GM18505 (cell line): ENCODE measurements around the gene RGS6.

Source experiments
- ATAC-seq: cut with Tn5 transposase; IDR thresholded peaks from one replicate; pipeline ENCODE4 v1.9.1; 2021; ENCODE audit not compliant: unreplicated experiment
- POLR2A ChIP-seq: IDR thresholded peaks from 4 replicates; pipeline ENCODE4 v1.6.1; 2011; ENCODE audit warnings: borderline replicate concordance; ENCODE audit not compliant: insufficient read depth, insufficient read length; ENCODE audit errors: extremely low read depth

RGS6 gene

GRCh38 chr14:72129291-72129690 is 197.1 kb downstream of the RGS6 start:
- TF ChIP-seq POLR2A, result no peak
- no peak for ATAC-seq

- no peak for TF ChIP-seq POLR2A
- ATAC-seq, result no peak
These were observed 208.9 kb downstream of the RGS6 start for GRCh38 chr14:72141084-72141483.

- no peak for TF ChIP-seq POLR2A
- ATAC-seq, result no peak
These were observed 210.1 kb downstream of the RGS6 start for GRCh38 chr14:72142328-72142727.

GRCh38 chr14:72146241-72146640 is 214.0 kb downstream of the RGS6 start:
- no peak for TF ChIP-seq POLR2A
- ATAC-seq, result no peak

- TF ChIP-seq POLR2A, result no peak
- ATAC-seq, result no peak
These were observed 222.6 kb downstream of the RGS6 start for GRCh38 chr14:72154645-72155378.

GRCh38 chr14:72155379-72155993 is 223.3 kb downstream of the RGS6 start:
- ATAC-seq, result no peak

GRCh38 chr14:72164420-72165228 is 232.4 kb downstream of the RGS6 start:
- no peak for ATAC-seq
- no peak for TF ChIP-seq POLR2A

More at GRCh38 chr14:72155379-72155993, 223.3 kb downstream of the RGS6 start:
- no peak for TF ChIP-seq POLR2A

GRCh38 chr14:72165229-72165698 is 233.0 kb downstream of the RGS6 start:
- no peak for ATAC-seq
- TF ChIP-seq POLR2A, result no peak

GRCh38 chr14:72169521-72169920 is 237.3 kb downstream of the RGS6 start:
- no peak for ATAC-seq
- no peak for TF ChIP-seq POLR2A

GRCh38 chr14:72172049-72172448 is 239.8 kb downstream of the RGS6 start:
- no peak for ATAC-seq
- TF ChIP-seq POLR2A, result no peak

- no peak for TF ChIP-seq POLR2A
- ATAC-seq, result no peak
These were observed 240.4 kb downstream of the RGS6 start for GRCh38 chr14:72172597-72172996.

- no peak for TF ChIP-seq POLR2A
- no peak for ATAC-seq
These were observed 240.9 kb downstream of the RGS6 start for GRCh38 chr14:72173038-72173720.

- no peak for ATAC-seq
- TF ChIP-seq POLR2A, result no peak
These were observed 245.0 kb downstream of the RGS6 start for GRCh38 chr14:72177251-72177650.
